Measurements from ENCODE around the gene MAMLD1.

Gene MAMLD1

GRCh38 chrX:150355913-150356312 lies 7.2 kb upstream of the MAMLD1 start:
- no peaks in the 10 kb centered on the region for H3K4me1 ChIP-seq (ENCODE audit: control insufficient read depth, low read depth, low read length)
- H4K8ac ChIP-seq (ENCODE audit: low read depth, low read length) = no peak overlapping the region
- no peak overlapping the region for H2BK120ac ChIP-seq (ENCODE audit: low read depth, low read length)
- no peak overlapping the region for H3K4me2 ChIP-seq (ENCODE audit: low read length)
- H2AK5ac ChIP-seq (ENCODE audit: low read length) = no peak overlapping the region
- no peak overlapping the region for H2BK15ac ChIP-seq (replicated peaks; ENCODE audit: low read depth)
- H3K79me2 ChIP-seq (ENCODE audit: control insufficient read depth, insufficient read depth, low read length) = no peaks in the 10 kb centered on the region
- no peaks in the 10 kb centered on the region for H3K27me3 ChIP-seq (ENCODE audit: insufficient read depth, low read length, poor library complexity)
- WGBS (ENCODE audit: extremely low coverage, insufficient coverage, low lambda C conversion rate) = no CpG with 5 or more reads among the region's 3 CpGs
- H2BK5ac ChIP-seq (ENCODE audit: low read length) = no peak overlapping the region
- H3K18ac ChIP-seq (ENCODE audit: low read length) = no peak overlapping the region
- H4K5ac ChIP-seq (ENCODE audit: low read length) = no peak overlapping the region
- no peaks in the 10 kb centered on the region for H3K79me1 ChIP-seq (ENCODE audit: low read length)
- no peak overlapping the region for H3K56ac ChIP-seq (ENCODE audit: low read length)
- peak; percentile 4 for DNase-seq
- H3K9ac ChIP-seq (ENCODE audit: low read length) = no peak overlapping the region
- H3K4me3 ChIP-seq (ENCODE audit: low read length) = no peak overlapping the region
- H3K23ac ChIP-seq (ENCODE audit: low read length) = no peak overlapping the region
- no peak overlapping the region for H3K27ac ChIP-seq (ENCODE audit: low read depth, low read length)
- no peak overlapping the region for H3K4ac ChIP-seq (ENCODE audit: low read depth, low read length)
- no peaks in the 10 kb centered on the region for H3K36me3 ChIP-seq (ENCODE audit: control insufficient read depth, insufficient read depth, low read length)

GRCh38 chrX:150357790-150358189 lies 5.3 kb upstream of the MAMLD1 start:
- H3K27me3 ChIP-seq (ENCODE audit: insufficient read depth, low read length, poor library complexity) = peaks cover 6% of the 10 kb centered on the region
- H2BK120ac ChIP-seq (ENCODE audit: low read depth, low read length) = no peak overlapping the region
- no peak overlapping the region for H2BK15ac ChIP-seq (replicated peaks; ENCODE audit: low read depth)
- H3K4me3 ChIP-seq (ENCODE audit: low read length) = no peak overlapping the region
- H3K4me2 ChIP-seq (ENCODE audit: low read length) = no peak overlapping the region
- H2AK5ac ChIP-seq (ENCODE audit: low read length) = no peak overlapping the region
- no CpG with 5 or more reads among the region's 1 CpG for WGBS (ENCODE audit: extremely low coverage, insufficient coverage, low lambda C conversion rate)
- H3K4ac ChIP-seq (ENCODE audit: low read depth, low read length) = no peak overlapping the region
- no peaks in the 10 kb centered on the region for H3K79me2 ChIP-seq (ENCODE audit: control insufficient read depth, insufficient read depth, low read length)
- H3K23ac ChIP-seq (ENCODE audit: low read length) = no peak overlapping the region
- no peak overlapping the region for H3K56ac ChIP-seq (ENCODE audit: low read length)
- H3K27ac ChIP-seq (ENCODE audit: low read depth, low read length) = no peak overlapping the region
- H3K79me1 ChIP-seq (ENCODE audit: low read length) = no peaks in the 10 kb centered on the region
- H3K36me3 ChIP-seq (ENCODE audit: control insufficient read depth, insufficient read depth, low read length) = no peaks in the 10 kb centered on the region
- H3K9ac ChIP-seq (ENCODE audit: low read length) = no peak overlapping the region
- H4K5ac ChIP-seq (ENCODE audit: low read length) = no peak overlapping the region
- no peaks in the 10 kb centered on the region for H3K4me1 ChIP-seq (ENCODE audit: control insufficient read depth, low read depth, low read length)
- no peak overlapping the region for H3K18ac ChIP-seq (ENCODE audit: low read length)
- H2BK5ac ChIP-seq (ENCODE audit: low read length) = no peak overlapping the region
- H4K8ac ChIP-seq (ENCODE audit: low read depth, low read length) = no peak overlapping the region
- no peak for DNase-seq

GRCh38 chrX:150358651-150359050 lies 4.5 kb upstream of the MAMLD1 start:
- H2BK5ac ChIP-seq (ENCODE audit: low read length) = no peak overlapping the region
- H2BK120ac ChIP-seq (ENCODE audit: low read depth, low read length) = no peak overlapping the region
- peaks cover 6% of the 10 kb centered on the region for H3K27me3 ChIP-seq (ENCODE audit: insufficient read depth, low read length, poor library complexity)
- no peaks in the 10 kb centered on the region for H3K79me2 ChIP-seq (ENCODE audit: control insufficient read depth, insufficient read depth, low read length)
- WGBS (ENCODE audit: extremely low coverage, insufficient coverage, low lambda C conversion rate) = no CpG with 5 or more reads among the region's 3 CpGs
- DNase-seq = no peak
- H2AK5ac ChIP-seq (ENCODE audit: low read length) = no peak overlapping the region
- no peak overlapping the region for H3K27ac ChIP-seq (ENCODE audit: low read depth, low read length)
- H3K23ac ChIP-seq (ENCODE audit: low read length) = no peak overlapping the region
- no peak overlapping the region for H3K4me2 ChIP-seq (ENCODE audit: low read length)
- H3K4me3 ChIP-seq (ENCODE audit: low read length) = no peak overlapping the region
- H3K18ac ChIP-seq (ENCODE audit: low read length) = no peak overlapping the region
- no peaks in the 10 kb centered on the region for H3K4me1 ChIP-seq (ENCODE audit: control insufficient read depth, low read depth, low read length)
- no peak overlapping the region for H3K4ac ChIP-seq (ENCODE audit: low read depth, low read length)
- H3K56ac ChIP-seq (ENCODE audit: low read length) = no peak overlapping the region
- no peak overlapping the region for H4K8ac ChIP-seq (ENCODE audit: low read depth, low read length)
- no peak overlapping the region for H4K5ac ChIP-seq (ENCODE audit: low read length)
- no peaks in the 10 kb centered on the region for H3K36me3 ChIP-seq (ENCODE audit: control insufficient read depth, insufficient read depth, low read length)
- H2BK15ac ChIP-seq (replicated peaks; ENCODE audit: low read depth) = no peak overlapping the region
- H3K79me1 ChIP-seq (ENCODE audit: low read length) = no peaks in the 10 kb centered on the region
- H3K9ac ChIP-seq (ENCODE audit: low read length) = no peak overlapping the region

- Histone ChIP-seq H3K18ac (ENCODE audit: low read length) (no peak overlapping the region), H3K4me1 (ENCODE audit: control insufficient read depth, low read depth, low read length) (no peaks in the 10 kb centered on the region), H3K56ac (ENCODE audit: low read length) (no peak overlapping the region), H4K5ac (ENCODE audit: low read length) (no peak overlapping the region), H2BK5ac (ENCODE audit: low read length) (no peak overlapping the region), H3K4ac (ENCODE audit: low read depth, low read length) (no peak overlapping the region), H2AK5ac (ENCODE audit: low read length) (no peak overlapping the region), H3K79me1 (ENCODE audit: low read length) (no peaks in the 10 kb centered on the region), H2BK15ac (replicated peaks; ENCODE audit: low read depth) (no peak overlapping the region), H4K8ac (ENCODE audit: low read depth, low read length) (no peak overlapping the region), H3K27ac (ENCODE audit: low read depth, low read length) (no peak overlapping the region), H3K4me2 (ENCODE audit: low read length) (no peak overlapping the region), H3K9ac (ENCODE audit: low read length) (no peak overlapping the region), H3K36me3 (ENCODE audit: control insufficient read depth, insufficient read depth, low read length) (no peaks in the 10 kb centered on the region), H2BK120ac (ENCODE audit: low read depth, low read length) (no peak overlapping the region), H3K79me2 (ENCODE audit: control insufficient read depth, insufficient read depth, low read length) (no peaks in the 10 kb centered on the region), H3K27me3 (ENCODE audit: insufficient read depth, low read length, poor library complexity) (peaks cover 6% of the 10 kb centered on the region), H3K23ac (ENCODE audit: low read length) (no peak overlapping the region), H3K4me3 (ENCODE audit: low read length) (no peak overlapping the region)
- no CpG with 5 or more reads among the region's 5 CpGs for WGBS (ENCODE audit: extremely low coverage, insufficient coverage, low lambda C conversion rate)
- DNase-seq = no peak
These were observed 2.8 kb upstream of the MAMLD1 start for GRCh38 chrX:150360331-150360730.

- H2BK5ac ChIP-seq (ENCODE audit: low read length) = no peak overlapping the region
- H3K79me2 ChIP-seq (ENCODE audit: control insufficient read depth, insufficient read depth, low read length) = no peaks in the 10 kb centered on the region
- H4K8ac ChIP-seq (ENCODE audit: low read depth, low read length) = no peak overlapping the region
- H3K27ac ChIP-seq (ENCODE audit: low read depth, low read length) = no peak overlapping the region
- H3K36me3 ChIP-seq (ENCODE audit: control insufficient read depth, insufficient read depth, low read length) = no peaks in the 10 kb centered on the region
- no CpG with 5 or more reads among the region's 43 CpGs for WGBS (ENCODE audit: extremely low coverage, insufficient coverage, low lambda C conversion rate)
- no peaks in the 10 kb centered on the region for H3K4me1 ChIP-seq (ENCODE audit: control insufficient read depth, low read depth, low read length)
- H4K5ac ChIP-seq (ENCODE audit: low read length) = no peak overlapping the region
- no peak overlapping the region for H3K23ac ChIP-seq (ENCODE audit: low read length)
- H3K4ac ChIP-seq (ENCODE audit: low read depth, low read length) = no peak overlapping the region
- H3K4me3 ChIP-seq (ENCODE audit: low read length) = no peak overlapping the region
- DNase-seq = peak; percentile 79
- H3K56ac ChIP-seq (ENCODE audit: low read length) = peak overlapping the region; percentile 34
- H2BK120ac ChIP-seq (ENCODE audit: low read depth, low read length) = no peak overlapping the region
- H3K9ac ChIP-seq (ENCODE audit: low read length) = peak overlapping the region; percentile 20
- no peak overlapping the region for H2AK5ac ChIP-seq (ENCODE audit: low read length)
- peaks cover 6% of the 10 kb centered on the region for H3K27me3 ChIP-seq (ENCODE audit: insufficient read depth, low read length, poor library complexity)
- H3K79me1 ChIP-seq (ENCODE audit: low read length) = no peaks in the 10 kb centered on the region
- H2BK15ac ChIP-seq (replicated peaks; ENCODE audit: low read depth) = no peak overlapping the region
- H3K4me2 ChIP-seq (ENCODE audit: low read length) = peak overlapping the region; percentile 14
- H3K18ac ChIP-seq (ENCODE audit: low read length) = no peak overlapping the region
These were observed 1.9 kb upstream of the MAMLD1 start for GRCh38 chrX:150361070-150361776.

Data from mesendoderm (in vitro differentiated cells).